Measurements from ENCODE around the gene SDHB.

SDHB gene

GRCh38 chr1:17045634-17046333 is 8.0 kb downstream of the SDHB start:
- no peak for DNase-seq (ENCODE audit: low read depth in 2 of 2)

- no peak for DNase-seq (ENCODE audit: low read depth in 2 of 2)
These were observed 8.7 kb downstream of the SDHB start for GRCh38 chr1:17045150-17045549.

DNA sequence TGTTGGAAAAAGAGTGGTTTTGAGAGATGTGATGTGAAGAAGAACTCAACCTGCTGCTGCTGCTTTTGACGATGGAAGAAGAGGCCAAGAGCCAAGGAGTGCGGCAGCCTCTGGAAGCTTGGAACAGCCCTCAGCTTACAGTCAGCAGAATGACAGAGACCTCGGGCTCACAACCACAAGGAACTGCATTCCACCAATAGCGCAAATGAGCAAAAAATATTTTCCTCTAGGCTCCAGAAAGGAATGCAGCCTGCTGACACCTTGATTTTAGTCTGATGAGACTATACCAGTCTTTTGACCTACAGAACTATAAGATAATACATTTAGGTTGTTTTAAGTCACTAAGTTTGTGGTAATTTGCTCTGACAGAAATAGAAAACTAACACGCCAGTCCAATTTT is 10.2 kb downstream of the SDHB start:
- DNase-seq (ENCODE audit: low read depth in 2 of 2) = no peak

DNA sequence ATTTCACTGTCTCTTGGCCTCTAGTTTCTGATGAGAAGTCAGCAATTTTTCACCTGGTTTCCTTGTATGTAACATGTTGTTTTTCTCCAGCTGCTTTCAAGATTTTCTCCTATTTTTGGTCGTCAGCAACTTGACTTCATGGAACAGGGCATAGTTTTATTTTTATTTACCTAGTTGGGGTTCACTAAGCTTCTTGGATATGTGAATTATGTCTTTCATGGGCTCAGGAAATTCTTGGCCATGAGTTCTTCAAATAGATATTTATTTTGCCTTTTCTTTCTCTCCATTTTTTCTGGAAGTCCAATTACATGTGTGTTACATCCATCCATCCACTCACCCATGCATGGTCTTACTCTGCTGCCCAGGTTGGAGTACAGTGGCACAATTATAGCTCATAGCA is 13.7 kb downstream of the SDHB start:
- DNase-seq (ENCODE audit: low read depth in 2 of 2) = no peak

DNA sequence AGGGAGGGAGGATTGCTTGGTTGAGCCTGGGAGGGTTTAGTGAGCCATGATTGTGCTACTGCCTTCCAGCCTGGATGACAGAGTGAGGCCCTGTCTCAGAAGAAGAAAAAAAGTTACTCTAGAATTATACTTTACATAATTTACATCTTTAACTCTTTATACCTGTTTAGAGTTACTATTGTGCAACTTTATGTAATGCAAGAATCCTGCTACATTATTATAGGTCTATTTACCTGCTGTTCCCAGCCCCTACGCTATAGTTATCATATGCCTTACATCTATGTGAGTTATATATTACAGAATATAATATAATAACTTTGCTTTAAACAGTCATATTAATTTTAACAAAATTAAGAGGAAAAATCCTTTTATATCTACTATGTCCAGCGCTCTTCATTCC is 14.3 kb downstream of the SDHB start:
- DNase-seq (ENCODE audit: low read depth in 2 of 2) = no peak

- no peak for DNase-seq (ENCODE audit: low read depth in 2 of 2)
These were observed 20.4 kb downstream of the SDHB start for GRCh38 chr1:17033481-17033880.

DNA sequence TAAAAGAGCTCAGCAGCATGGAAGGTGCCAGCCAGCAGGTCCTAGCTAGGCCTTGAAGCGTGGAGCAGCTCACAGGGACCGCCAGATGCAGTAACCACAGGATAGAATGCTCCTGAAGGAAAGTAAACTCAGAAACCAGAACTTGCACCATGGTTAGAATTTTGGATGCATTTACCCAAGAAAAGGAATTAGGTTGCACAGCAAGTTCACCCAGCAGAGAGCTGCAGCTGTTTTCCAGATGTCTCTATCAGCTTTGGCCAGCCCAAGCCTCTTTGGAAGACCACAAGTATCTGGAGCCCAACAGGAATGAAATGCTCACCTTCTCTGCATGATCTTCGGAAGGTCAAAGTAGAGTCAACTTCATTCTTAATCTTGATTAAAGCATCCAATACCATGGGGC is 21.1 kb downstream of the SDHB start:
- DNase-seq (ENCODE audit: low read depth in 2 of 2) = no peak

DNA sequence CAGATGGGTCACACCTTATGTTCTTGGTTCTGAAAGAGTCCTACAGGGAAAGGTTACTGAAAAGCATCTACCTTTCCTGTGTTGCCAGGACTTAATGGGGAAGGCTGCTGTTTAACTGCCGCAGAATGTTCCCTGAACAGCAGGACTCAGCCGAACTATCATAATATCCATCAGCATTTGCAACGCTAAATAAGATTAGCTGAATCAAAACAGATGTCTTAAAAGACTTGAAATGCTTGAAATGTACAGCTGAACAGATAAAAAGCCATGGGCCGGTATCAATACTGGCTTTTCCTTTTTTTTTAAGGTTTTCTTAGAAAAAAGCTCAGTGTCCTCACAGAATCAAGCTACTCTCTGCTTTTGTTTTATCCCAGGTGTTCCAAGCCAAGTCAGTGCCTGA is 22.4 kb downstream of the SDHB start:
- no peak for DNase-seq (ENCODE audit: low read depth in 2 of 2)

- DNase-seq (ENCODE audit: low read depth in 2 of 2) = no peak
These were observed 23.6 kb downstream of the SDHB start for GRCh38 chr1:17030206-17030605.

DNA sequence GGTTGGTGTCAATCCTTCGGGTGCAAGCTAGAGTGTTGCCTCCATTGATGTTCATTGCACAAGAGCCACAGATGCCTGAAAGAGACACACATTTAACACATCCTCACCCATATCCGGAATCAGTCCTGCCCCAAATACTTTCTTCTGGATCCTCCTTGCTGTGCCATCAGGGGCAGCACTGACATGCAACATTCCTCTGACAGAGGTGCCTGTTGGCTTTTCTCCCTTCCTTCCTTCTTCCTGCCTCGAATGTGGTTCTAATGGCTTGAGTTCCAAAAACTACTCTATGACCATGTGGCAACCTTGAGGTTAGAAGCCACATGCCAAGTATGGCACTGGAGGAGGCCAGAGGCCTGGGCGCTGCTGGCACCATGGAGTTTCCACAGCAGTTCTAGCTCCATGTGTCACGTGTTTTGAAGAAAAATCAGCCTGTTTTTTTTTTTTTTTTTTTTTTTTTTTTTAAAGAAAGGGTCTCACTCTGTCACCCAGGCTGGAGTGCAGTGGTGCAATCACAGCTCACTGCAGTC is 25.1 kb downstream of the SDHB start:
- DNase-seq (ENCODE audit: low read depth in 2 of 2) = no peak

GRCh38 chr1:17027900-17028299 is 25.9 kb downstream of the SDHB start:
- DNase-seq (ENCODE audit: low read depth in 2 of 2) = no peak

- DNase-seq (ENCODE audit: low read depth in 2 of 2) = no peak
These were observed 26.4 kb downstream of the SDHB start for GRCh38 chr1:17027403-17027802.

DNA sequence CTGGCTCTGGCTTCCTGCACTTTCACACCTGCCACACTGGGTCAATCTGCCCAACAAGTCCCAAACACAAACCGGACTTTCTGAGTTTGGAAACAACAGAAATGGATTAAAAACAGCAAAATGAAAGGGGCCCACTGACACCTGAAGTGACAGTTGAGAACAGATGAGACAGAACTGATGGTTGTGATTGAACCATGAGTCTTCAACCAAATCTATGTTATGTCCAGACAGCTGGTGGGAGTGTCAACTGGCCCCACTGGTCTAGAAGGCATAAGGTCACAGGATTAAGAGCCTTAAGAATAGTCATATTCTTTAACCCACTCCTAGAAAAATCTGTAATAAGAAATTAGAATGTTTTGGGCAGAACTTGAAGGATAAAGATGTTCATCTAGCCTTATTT is 29.1 kb downstream of the SDHB start:
- DNase-seq (ENCODE audit: low read depth in 2 of 2) = no peak

DNA sequence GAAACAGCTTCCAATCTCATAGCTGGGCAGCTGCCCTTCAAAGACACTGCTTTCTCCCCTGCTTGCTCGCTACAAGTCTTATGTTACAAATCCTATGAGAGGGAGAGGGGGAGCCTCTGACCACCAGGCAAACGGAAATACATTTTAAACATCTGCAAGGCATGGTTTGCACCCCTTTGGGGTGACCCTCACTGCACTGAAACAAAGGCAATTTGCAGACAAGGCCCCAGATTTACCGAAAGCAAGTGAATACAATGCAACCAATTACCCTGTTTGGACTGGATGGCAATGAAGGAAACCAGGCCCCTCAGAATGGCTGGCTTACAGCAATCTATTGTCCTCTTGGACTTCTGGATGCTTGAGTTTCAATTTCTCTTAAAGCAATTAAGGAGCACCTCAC is 30.3 kb downstream of the SDHB start:
- no peak for DNase-seq (ENCODE audit: low read depth in 2 of 2)

GRCh38 chr1:17023102-17023501 is 30.7 kb downstream of the SDHB start:
- DNase-seq (ENCODE audit: low read depth in 2 of 2) = no peak

GRCh38 chr1:17021896-17022295 is 31.9 kb downstream of the SDHB start:
- DNase-seq (ENCODE audit: low read depth in 2 of 2) = no peak

DNA sequence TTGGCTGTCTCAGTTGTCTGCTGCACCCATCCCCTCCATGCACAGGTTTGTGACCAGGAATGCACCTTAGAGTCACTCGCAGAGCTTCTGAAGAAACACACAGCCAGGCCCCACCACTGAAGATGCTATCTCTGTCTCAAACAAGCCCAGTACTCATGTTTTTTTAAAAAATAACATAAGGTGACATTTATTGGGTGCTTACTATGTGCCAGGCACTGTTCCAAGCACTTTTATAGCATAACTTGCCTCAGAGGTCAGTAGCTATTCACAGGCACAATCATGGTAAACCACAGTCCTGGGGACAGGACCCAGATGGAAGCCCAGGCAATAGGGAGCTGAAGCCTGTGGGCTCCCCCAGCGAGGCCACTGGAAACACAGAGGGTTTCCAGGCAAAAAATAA is 33.3 kb downstream of the SDHB start:
- DNase-seq (ENCODE audit: low read depth in 2 of 2) = no peak

DNA sequence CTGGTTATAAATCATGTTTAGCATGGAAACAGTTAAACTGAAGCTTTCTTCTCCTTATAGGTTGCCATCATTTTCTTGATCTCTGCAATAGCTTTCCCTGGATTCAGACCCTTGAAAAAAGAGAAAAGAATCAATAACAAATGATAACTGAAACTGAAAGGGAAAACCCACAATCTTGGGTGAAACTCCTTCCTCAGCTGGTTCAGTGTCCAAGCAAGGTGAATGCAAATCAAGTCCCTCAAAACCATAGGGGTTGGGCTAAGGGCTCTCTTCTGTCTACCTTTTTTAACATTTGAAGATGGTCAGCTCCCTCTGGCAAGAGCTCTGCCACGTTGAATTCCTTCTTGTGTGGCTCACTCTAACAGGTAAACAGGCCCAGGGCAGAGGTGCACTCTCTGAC is 35.0 kb downstream of the SDHB start:
- DNase-seq (ENCODE audit: low read depth in 2 of 2) = no peak

DNA sequence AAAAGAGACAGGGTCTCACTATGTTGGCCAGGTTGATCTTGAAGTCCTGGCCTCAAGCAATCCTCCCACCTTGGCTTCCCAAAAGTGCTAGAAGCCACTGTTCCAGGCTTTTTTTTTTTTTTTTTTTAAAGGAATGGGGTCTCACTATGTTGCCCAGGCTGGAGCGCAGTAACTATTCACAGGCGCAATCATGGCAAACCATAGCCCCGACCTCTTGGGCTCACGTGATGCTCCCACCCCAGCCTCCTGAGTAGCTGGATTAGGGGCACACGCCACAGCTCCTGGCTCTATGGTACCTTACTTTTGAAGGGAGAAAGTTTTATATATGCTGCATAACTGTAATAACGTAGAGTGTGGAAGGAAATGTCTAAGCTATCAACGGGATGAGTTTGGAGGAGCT is 36.4 kb downstream of the SDHB start:
- DNase-seq (ENCODE audit: low read depth in 2 of 2) = no peak

- DNase-seq (ENCODE audit: low read depth in 2 of 2) = no peak
These were observed 37.5 kb downstream of the SDHB start for GRCh38 chr1:17016317-17016661.

GRCh38 chr1:17014671-17015567 is 38.9 kb downstream of the SDHB start:
- no peak for DNase-seq (ENCODE audit: low read depth in 2 of 2)

DNA sequence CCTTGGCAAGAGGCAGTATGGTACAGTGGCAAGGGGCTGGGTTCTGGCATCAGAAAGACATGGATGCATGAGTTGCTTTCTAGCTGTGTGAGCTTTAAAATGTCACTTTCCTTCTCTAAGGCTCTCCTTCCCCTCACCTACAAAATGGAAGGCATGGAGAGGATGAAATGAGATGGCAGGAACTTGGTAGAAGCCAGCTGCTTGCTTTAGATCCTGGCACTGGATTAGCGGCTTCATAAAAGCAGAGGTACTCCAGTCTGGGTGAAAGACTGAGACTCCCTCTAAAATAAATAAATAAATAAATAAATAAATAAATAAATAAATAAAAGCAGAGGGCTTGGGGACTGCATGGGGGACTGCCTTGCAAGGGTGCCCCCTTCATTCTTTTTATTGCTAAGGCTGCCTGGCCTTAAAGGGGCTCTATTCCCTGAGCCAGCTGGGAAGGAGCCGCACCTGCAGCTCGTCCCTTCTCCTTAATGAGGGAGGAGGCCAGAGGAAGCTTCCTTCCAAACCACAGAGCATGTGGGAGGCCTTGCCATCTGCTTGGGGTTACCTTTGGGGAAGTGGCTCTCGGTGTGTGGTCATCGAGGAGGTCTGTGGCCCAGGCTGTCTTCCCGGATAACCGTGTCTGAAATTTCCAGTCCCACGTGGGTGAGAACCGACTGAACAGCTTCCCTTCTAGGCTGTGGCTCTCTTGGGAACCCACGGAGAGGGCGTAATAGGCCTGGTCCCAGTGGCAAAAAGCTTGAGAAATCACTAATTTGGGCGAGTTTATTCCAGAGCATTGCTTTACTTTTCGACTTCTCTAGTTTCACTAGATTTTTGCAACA is 40.1 kb downstream of the SDHB start:
- DNase-seq (ENCODE audit: low read depth in 2 of 2) = no peak
